Heart left ventricle (tissue), 16 donors: ENCODE measurements around the gene VMAC. TPM values are rescaled to one million over a fixed set of nuclear protein-coding genes. Genes with fewer than 3 reads are reported as not detected.

Source experiments
- ATAC-seq, 4 donors: fragments of 200-7000 bp; cut with Tn5 transposase; one replicate each; pipeline ENCODE4 v1.9.1; 2020 to 2022; ENCODE audit warnings: moderate library complexity in 4 of 4, mild to moderate bottlenecking in 3 of 4, moderate number of reproducible peaks in 1 of 4
- DNase-seq, 5 donors: peaks; one replicate each; pipeline ENCODE4 v3.0.0-alpha.2; 2020
- H3K27ac ChIP-seq, 12 donors: fragments of 200-600 bp; sonication (generic) in 4 of 12; one replicate each; pipeline versions ENCODE4 v1.5.0 to v1.8.0; 2016 to 2022; ENCODE audit warnings: mild to moderate bottlenecking in 2 of 12
- H3K27me3 ChIP-seq, 9 donors: fragments of 200-600 bp; sonication (generic) in 2 of 9; one replicate each; pipeline versions ENCODE4 v1.5.1 to v1.8.0; 2016 to 2022; ENCODE audit warnings: mild to moderate bottlenecking in 3 of 9
- H3K36me3 ChIP-seq, 9 donors: fragments of 200-600 bp; sonication (generic) in 2 of 9; one replicate each; pipeline versions ENCODE4 v1.5.0 to v1.8.0; 2018 to 2022; ENCODE audit warnings: mild to moderate bottlenecking in 2 of 9
- H3K4me1 ChIP-seq, 12 donors: fragments of 200-600 bp; sonication (generic) in 4 of 12; one replicate each; pipeline versions ENCODE4 v1.5.0 to v1.8.0; 2016 to 2022; ENCODE audit warnings: mild to moderate bottlenecking in 3 of 12
- H3K4me3 ChIP-seq, 12 donors: fragments of 200-600 bp; sonication (generic) in 4 of 12; one replicate each; pipeline versions ENCODE4 v1.5.0 to v1.8.0; 2017 to 2022; ENCODE audit warnings: mild to moderate bottlenecking in 9 of 12, moderate library complexity in 4 of 12
- H3K9me3 ChIP-seq, 12 donors: fragments of 200-600 bp; sonication (generic) in 4 of 12; one replicate each; pipeline versions ENCODE4 v1.5.0 to v1.8.0; 2016 to 2022; ENCODE audit warnings: mild to moderate bottlenecking in 1 of 12
- POLR2A ChIP-seq, 2 donors: fragments of 450-650 bp; IDR thresholded peaks; one replicate each; pipeline ENCODE4 v1.6.1; 2017; ENCODE audit warnings: antibody characterized with exemption in 2 of 2, mild to moderate bottlenecking in 2 of 2, moderate library complexity in 2 of 2
- WGBS, 4 donors: extraction: QIAGEN DNeasy Blood & Tissue Kit in 2 of 4; methylation state at CpG; one replicate each; pipeline versions ENCODE4 v1.1.5 to v1.1.7; 2013 to 2018; 5-methylcytosine and 5-hydroxymethylcytosine counted together
- intact Hi-C, 10 donors: fragments of 100-400 bp; cut with DNase I; formaldehyde crosslinking; loops; one replicate each; pipeline versions ENCODE4 v1.11.1 to v1.14.2; 2022
- polyA plus RNA-seq, 2 donors: library from polyadenylated mRNA; stranded (reverse); fragments of 200-250 nt; gene quantifications; one replicate each; pipeline ENCODE4 v1.2.3, GENCODE V29; 2013
- total RNA-seq, 9 donors: library from RNA; depleted of rRNA in 2 of 9; stranded (reverse); fragments of >200 nt in 2 of 9; fragmentation: NEBNext Ultra II Directional in 3 of 9; extraction: Animal tissue kit (Norgen Biotek cat#: 25700) in 3 of 9; gene quantifications; one replicate each; pipeline versions ENCODE4 v1.1.0 to v1.2.4, GENCODE V29; 2016 to 2023
- TF ChIP-seq, protein P1 (sequence below), 12 donors: fragments of 200-600 bp; sonication (generic) in 4 of 12; IDR thresholded peaks; one replicate each; pipeline versions ENCODE4 v1.5.0 to v1.8.0; 2018 to 2022; ENCODE audit warnings: antibody characterized with exemption in 12 of 12, mild to moderate bottlenecking in 5 of 12
- donor health status: ischemic (EF 13 %, LVEDD 7.1; RV severe dilation, severe dysfunction).
- donor health status: healthy with polysubstance abuse.
- donor health status: DM: no; HTN: yes; CAD: no.
- donor health status: DM: no; HTN: no; CAD: no.
- donor health status: ischemic (EF 25% LVEDD 6.9; RV normal size, moderate dysfunction).
- donor health status: ischemic (EF 25% LVEDD 5.7; RV mildly dilated, moderate dysfunction).
- donor health status: healthy.
- donor health status: DM: yes; HTN: yes; CAD: no.
- donor health status: ischemic (EF 35%, LVEDD 5.7; RV mildly dilated, moderate dysfunction).
- donor health status: nonischemic (EF 11% LVEDD 7.7; RV severe dilation, severe dysfunction).
- donor health status: DM: yes; HTN: yes; CAD: no.
- donor health status: PGD.
- donor health status: ischemic (EF 29% LVEDD 5.4; RV normal size, mild dysfunction).
- donor health status: nonischemic (EF 23%, LVEDD 6.1; RV moderate dilation, normal function).

VMAC gene
- total and polyA plus RNA-seq, 11 donors, result 1.3 to 3.9 (median 2.3) TPM

DNA sequence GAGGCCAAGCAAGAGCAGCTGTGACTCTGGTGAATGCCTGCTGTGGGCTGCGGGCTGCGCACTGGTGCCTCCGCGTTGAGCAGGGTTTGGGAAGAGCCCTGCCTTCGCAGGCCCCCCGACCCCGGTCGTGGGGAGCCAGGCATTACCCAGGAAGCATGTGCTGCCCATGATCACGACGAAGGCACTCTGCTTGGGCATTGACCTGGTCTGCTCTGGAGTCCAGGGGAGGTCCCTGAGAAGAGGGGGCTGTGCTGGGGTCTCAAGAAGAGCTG lies 54.1 kb downstream of the VMAC start:
- Histone ChIP-seq H3K27ac (peak overlapping the region in 7 of 12 donors; percentile 15 to 85 (median 62)), H3K4me3 (no peak overlapping the region), H3K9me3 (no peaks in the 10 kb centered on the region), H3K27me3 (no peaks in the 10 kb centered on the region), H3K36me3 (peaks cover 0 to 9% (median 0%) of the 10 kb centered on the region in 9 donors), H3K4me1 (peaks cover 19 to 100% (median 82%) of the 10 kb centered on the region in 12 donors)
- no peak for DNase-seq
- ATAC-seq, result no peak
- 87 to 92% (median 90%) methylated on average over 8 to 10 of the region's 10 CpGs for WGBS, 4 donors
- intact Hi-C loops, result no loop called here
- TF ChIP-seq, protein P1, sequence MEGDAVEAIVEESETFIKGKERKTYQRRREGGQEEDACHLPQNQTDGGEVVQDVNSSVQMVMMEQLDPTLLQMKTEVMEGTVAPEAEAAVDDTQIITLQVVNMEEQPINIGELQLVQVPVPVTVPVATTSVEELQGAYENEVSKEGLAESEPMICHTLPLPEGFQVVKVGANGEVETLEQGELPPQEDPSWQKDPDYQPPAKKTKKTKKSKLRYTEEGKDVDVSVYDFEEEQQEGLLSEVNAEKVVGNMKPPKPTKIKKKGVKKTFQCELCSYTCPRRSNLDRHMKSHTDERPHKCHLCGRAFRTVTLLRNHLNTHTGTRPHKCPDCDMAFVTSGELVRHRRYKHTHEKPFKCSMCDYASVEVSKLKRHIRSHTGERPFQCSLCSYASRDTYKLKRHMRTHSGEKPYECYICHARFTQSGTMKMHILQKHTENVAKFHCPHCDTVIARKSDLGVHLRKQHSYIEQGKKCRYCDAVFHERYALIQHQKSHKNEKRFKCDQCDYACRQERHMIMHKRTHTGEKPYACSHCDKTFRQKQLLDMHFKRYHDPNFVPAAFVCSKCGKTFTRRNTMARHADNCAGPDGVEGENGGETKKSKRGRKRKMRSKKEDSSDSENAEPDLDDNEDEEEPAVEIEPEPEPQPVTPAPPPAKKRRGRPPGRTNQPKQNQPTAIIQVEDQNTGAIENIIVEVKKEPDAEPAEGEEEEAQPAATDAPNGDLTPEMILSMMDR (IDR thresholded peaks at IDR 0.05), result no peak
- no peak for TF ChIP-seq POLR2A (IDR thresholded peaks at IDR 0.05)

DNA sequence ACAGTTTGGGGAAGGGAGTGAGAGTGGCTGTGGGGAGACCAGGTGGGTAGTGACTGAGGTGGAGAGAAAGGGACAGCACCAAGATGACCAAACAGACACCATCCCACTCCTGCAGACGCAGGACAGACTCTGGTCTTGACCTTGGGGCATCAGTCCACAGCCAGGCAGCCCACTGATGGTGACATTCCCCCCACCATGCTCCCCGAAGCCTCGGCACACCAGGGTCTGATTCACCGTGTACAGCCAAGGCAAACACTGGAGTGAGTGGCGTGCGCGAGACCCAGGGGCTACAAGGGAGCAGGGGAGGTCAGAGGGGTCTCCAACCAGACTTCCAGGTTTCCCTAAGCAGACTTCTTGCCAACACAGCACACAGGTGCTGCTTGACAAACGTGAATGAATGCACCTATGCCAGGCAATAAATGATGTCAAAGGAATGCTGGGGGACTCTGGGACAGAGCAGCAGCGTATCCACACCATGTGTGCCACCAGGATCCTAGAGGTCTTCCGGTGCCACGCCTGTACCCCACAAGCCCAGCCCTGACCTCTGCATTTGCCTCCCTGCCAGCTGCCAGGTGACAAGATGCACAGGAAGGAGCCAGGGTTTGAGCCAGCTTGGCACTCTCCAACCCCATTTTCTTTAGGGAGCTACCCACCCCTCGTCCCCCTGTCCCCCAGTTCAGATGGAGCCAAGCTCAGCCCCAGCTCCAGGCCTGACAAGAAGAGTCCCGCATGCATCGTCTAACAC lies 54.8 kb downstream of the VMAC start:
- Histone ChIP-seq H3K36me3 (peaks cover 0 to 9% (median 0%) of the 10 kb centered on the region in 9 donors), H3K9me3 (no peaks in the 10 kb centered on the region), H3K4me3 (no peak overlapping the region), H3K4me1 (peaks cover 17 to 100% (median 80%) of the 10 kb centered on the region in 12 donors), H3K27me3 (no peaks in the 10 kb centered on the region), H3K27ac (peak overlapping the region in 10 of 12 donors; percentile 15 to 86 (median 60))
- peak in 1 of 5 donors; percentile 36 for DNase-seq
- 63 to 76% (median 73%) methylated on average over 13 to 14 of the region's 14 CpGs for WGBS, 4 donors
- intact Hi-C loops, result loop anchor here in 1 of 10 donors (10.0 kb wide), 1 partner anchor 155 kb away; the partner anchor contains the start of gene NRTN
- no peak for ATAC-seq
- TF ChIP-seq, protein P1 (IDR thresholded peaks at IDR 0.05), result no peak
- TF ChIP-seq POLR2A (IDR thresholded peaks at IDR 0.05), result no peak

Other genes with a start within 250 kb of the VMAC start
- gene MICOS13, start 224.4 kb upstream of the VMAC start, total RNA-seq, result 100 to 1,000 TPM; 103 to 149 (median 123) TPM
- 100 to 1,000 TPM; 178 to 435 TPM for gene MICOS13, start 224.4 kb upstream of the VMAC start, polyA plus RNA-seq
- 10 to 100 TPM in 2 of 9 donors, 1 to 10 TPM in 7; 3.7 to 14.4 (median 5.2) TPM for gene HSD11B1L, start 223.8 kb upstream of the VMAC start, total RNA-seq
- gene HSD11B1L, start 223.8 kb upstream of the VMAC start, polyA plus RNA-seq, result 1 to 10 TPM; 5.4 to 6.6 TPM
- gene RPL36, start 214.6 kb upstream of the VMAC start, total RNA-seq, result 100 to 1,000 TPM; 255 to 475 (median 365) TPM
- 100 to 1,000 TPM; 851 to 981 TPM for gene RPL36, start 214.6 kb upstream of the VMAC start, polyA plus RNA-seq
- gene LONP1, start 184.7 kb upstream of the VMAC start, total RNA-seq, result 100 to 1,000 TPM in 2 of 9 donors, 10 to 100 TPM in 7; 61.2 to 108 (median 88.6) TPM
- 100 to 1,000 TPM in 1 of 2 donors, 10 to 100 TPM in 1; 97.6 to 123 TPM for gene LONP1, start 184.7 kb upstream of the VMAC start, polyA plus RNA-seq
- not detected for gene CATSPERD, start 184.2 kb upstream of the VMAC start, total RNA-seq
- gene CATSPERD, start 184.2 kb upstream of the VMAC start, polyA plus RNA-seq, result not detected
- gene PRR22, start 120.1 kb upstream of the VMAC start, total RNA-seq, result 1 to 10 TPM in 5 of 9 donors, under 1 TPM in 2, not detected in 2; 0.96 to 1.9 (median 1.3) TPM
- gene PRR22, start 120.1 kb upstream of the VMAC start, polyA plus RNA-seq, result 1 to 10 TPM in 1 of 2 donors, under 1 TPM in 1; 0.91 to 1.1 TPM
- gene DUS3L, start 113.7 kb upstream of the VMAC start, total RNA-seq, result 10 to 100 TPM; 12.0 to 19.9 (median 15.3) TPM
- gene DUS3L, start 113.7 kb upstream of the VMAC start, polyA plus RNA-seq, result 10 to 100 TPM; 17.3 to 20.7 TPM
- 10 to 100 TPM in 7 of 9 donors, 1 to 10 TPM in 2; 8.0 to 54.2 (median 17.2) TPM for gene NRTN, start 99.8 kb upstream of the VMAC start, total RNA-seq
- gene NRTN, start 99.8 kb upstream of the VMAC start, polyA plus RNA-seq, result 10 to 100 TPM; 18.2 to 34.5 TPM
- not detected for gene FUT6, start 65.2 kb upstream of the VMAC start, total RNA-seq
- not detected for gene FUT6, start 65.2 kb upstream of the VMAC start, polyA plus RNA-seq
- gene FUT3, start 53.4 kb upstream of the VMAC start, total RNA-seq, result not detected
- gene FUT3, start 53.4 kb upstream of the VMAC start, polyA plus RNA-seq, result under 1 TPM in 1 of 2 donors, not detected in 1; 0.07 TPM
- gene FUT5, start 34.3 kb upstream of the VMAC start, total RNA-seq, result not detected
- gene FUT5, start 34.3 kb upstream of the VMAC start, polyA plus RNA-seq, result not detected
- 100 to 1,000 TPM; 388 to 533 (median 476) TPM for gene NDUFA11, start 1.1 kb upstream of the VMAC start, total RNA-seq
- gene NDUFA11, start 1.1 kb upstream of the VMAC start, polyA plus RNA-seq, result 100 to 1,000 TPM; 791 to 945 TPM
- gene CAPS, start 9.4 kb downstream of the VMAC start, total RNA-seq, result 1 to 10 TPM; 1.2 to 6.2 (median 3.3) TPM
- gene CAPS, start 9.4 kb downstream of the VMAC start, polyA plus RNA-seq, result 1 to 10 TPM; 2.4 to 4.8 TPM
- gene RANBP3, start 73.3 kb downstream of the VMAC start, total RNA-seq, result 10 to 100 TPM; 48.9 to 80.7 (median 58.0) TPM
- 10 to 100 TPM; 29.4 to 59.7 TPM for gene RANBP3, start 73.3 kb downstream of the VMAC start, polyA plus RNA-seq
- gene RFX2, start 205.6 kb downstream of the VMAC start, total RNA-seq, result 10 to 100 TPM in 1 of 9 donors, 1 to 10 TPM in 8; 2.8 to 20.0 (median 5.8) TPM
- gene RFX2, start 205.6 kb downstream of the VMAC start, polyA plus RNA-seq, result 1 to 10 TPM; 6.9 to 7.0 TPM
- not detected for gene ACSBG2, start 230.8 kb downstream of the VMAC start, total RNA-seq
- not detected for gene ACSBG2, start 230.8 kb downstream of the VMAC start, polyA plus RNA-seq